Loucy (cell line): ENCODE measurements around the gene APLP2.

Source experiments
- H2AFZ ChIP-seq: fragments of 200-600 bp; sonication (generic); 2 replicates; pipeline ENCODE4 v1.6.0; 2016; ENCODE audit warnings: antibody characterized with exemption, mild to moderate bottlenecking, low read length, moderate library complexity
- H3F3A ChIP-seq: fragments of 200-600 bp; 2 replicates; pipeline ENCODE4 v1.6.0; 2016; ENCODE audit warnings: antibody characterized with exemption, low read depth, mild to moderate bottlenecking
- H3K27me3 ChIP-seq: fragments of 200-600 bp; sonication (generic); 2 replicates; pipeline ENCODE4 v1.6.1; 2014; ENCODE audit warnings: low read length, mild to moderate bottlenecking; ENCODE audit not compliant: insufficient read depth, poor library complexity, severe bottlenecking
- H3K36me3 ChIP-seq: fragments of 200-600 bp; sonication (generic); 2 replicates; pipeline ENCODE4 v1.6.1; 2016; ENCODE audit warnings: low read length; ENCODE audit not compliant: insufficient read depth
- H3K4me1 ChIP-seq: fragments of 200-600 bp; sonication (generic); 2 replicates; pipeline ENCODE4 v1.5.1; 2014; ENCODE audit warnings: low read length, mild to moderate bottlenecking; ENCODE audit not compliant: insufficient read depth, poor library complexity, severe bottlenecking
- H3K4me2 ChIP-seq: fragments of 200-600 bp; sonication (generic); 2 replicates; pipeline ENCODE4 v1.6.0; 2014; ENCODE audit warnings: antibody characterized with exemption, low read length, low read depth, mild to moderate bottlenecking; ENCODE audit not compliant: poor library complexity, severe bottlenecking
- H3K4me3 ChIP-seq: fragments of 200-600 bp; sonication (generic); 2 replicates; pipeline ENCODE4 v1.5.1; 2014; ENCODE audit warnings: low read length, mild to moderate bottlenecking, mixed read lengths; ENCODE audit not compliant: poor library complexity, severe bottlenecking
- H3K79me2 ChIP-seq: fragments of 200-600 bp; sonication (generic); 2 replicates; pipeline ENCODE4 v1.6.1; 2014; ENCODE audit warnings: low read length; ENCODE audit not compliant: insufficient read depth
- H3K9ac ChIP-seq: fragments of 200-600 bp; sonication (generic); 2 replicates; pipeline ENCODE4 v1.6.0; 2014; ENCODE audit warnings: mild to moderate bottlenecking, low read depth, low read length, moderate library complexity; ENCODE audit not compliant: poor library complexity, severe bottlenecking
- H3K9me2 ChIP-seq: fragments of 200-600 bp; sonication (generic); replicated peaks from 2 replicates; pipeline ENCODE4 v1.6.1; 2016; ENCODE audit warnings: low read depth, low read length, mixed read lengths
- H3K9me3 ChIP-seq: fragments of 200-600 bp; sonication (generic); 2 replicates; pipeline ENCODE4 v1.6.1; 2014; ENCODE audit warnings: mild to moderate bottlenecking, antibody characterized with exemption, low read length, low read depth; ENCODE audit not compliant: insufficient read depth
- H4K20me1 ChIP-seq: fragments of 200-600 bp; sonication (generic); 2 replicates; pipeline ENCODE4 v1.6.0; 2014; ENCODE audit warnings: antibody characterized with exemption, low read length, mild to moderate bottlenecking; ENCODE audit not compliant: insufficient read depth, poor library complexity, severe bottlenecking
- CTCF ChIP-seq: fragments of 200-600 bp; sonication (generic); conservative IDR thresholded peaks from 2 replicates; pipeline ENCODE4 v1.5.1; 2014; ENCODE audit warnings: mild to moderate bottlenecking, antibody characterized with exemption, low read length
- EZH2phosphoT487 ChIP-seq: fragments of 200-600 bp; IDR thresholded peaks from 2 replicates; pipeline ENCODE4 v1.6.1; 2018; ENCODE audit warnings: antibody characterized with exemption, mild to moderate bottlenecking, moderate library complexity, borderline replicate concordance

APLP2 gene

GRCh38 chr11:130166457-130166784 is 96.7 kb downstream of the APLP2 start:
- H3K4me2 ChIP-seq = no peak overlapping the region
- H3K9ac ChIP-seq = no peak overlapping the region
- no peak overlapping the region for H3K4me3 ChIP-seq
- no peaks in the 10 kb centered on the region for H3K36me3 ChIP-seq
- no peaks in the 10 kb centered on the region for H3F3A ChIP-seq
- TF ChIP-seq CTCF = no peak
- no peaks in the 10 kb centered on the region for H3K9me2 ChIP-seq
- H3K27me3 ChIP-seq = no peaks in the 10 kb centered on the region
- no peaks in the 10 kb centered on the region for H3K79me2 ChIP-seq
- no peaks in the 10 kb centered on the region for H4K20me1 ChIP-seq
- H3K9me3 ChIP-seq = no peaks in the 10 kb centered on the region
- H3K4me1 ChIP-seq = no peaks in the 10 kb centered on the region
- H2AFZ ChIP-seq = no peak overlapping the region

- no peak for TF ChIP-seq CTCF
- no peak for TF ChIP-seq EZH2phosphoT487
- Histone ChIP-seq H3K4me3 (no peak overlapping the region), H3K36me3 (no peaks in the 10 kb centered on the region), H3K27me3 (no peaks in the 10 kb centered on the region), H3K4me2 (no peak overlapping the region), H3F3A (no peaks in the 10 kb centered on the region), H4K20me1 (no peaks in the 10 kb centered on the region), H2AFZ (no peak overlapping the region), H3K9ac (no peak overlapping the region), H3K9me3 (no peaks in the 10 kb centered on the region), H3K9me2 (no peaks in the 10 kb centered on the region), H3K79me2 (no peaks in the 10 kb centered on the region), H3K4me1 (no peaks in the 10 kb centered on the region)
Observed at GRCh38 chr11:130167146-130167545, 97.5 kb downstream of the APLP2 start.

GRCh38 chr11:130168105-130168504 is 98.4 kb downstream of the APLP2 start:
- Histone ChIP-seq H3K9me3 (no peaks in the 10 kb centered on the region), H3K79me2 (no peaks in the 10 kb centered on the region), H3K4me1 (no peaks in the 10 kb centered on the region), H3K4me3 (no peak overlapping the region), H2AFZ (no peak overlapping the region), H3F3A (no peaks in the 10 kb centered on the region), H3K9ac (no peak overlapping the region), H4K20me1 (no peaks in the 10 kb centered on the region), H3K4me2 (no peak overlapping the region), H3K36me3 (no peaks in the 10 kb centered on the region), H3K27me3 (no peaks in the 10 kb centered on the region), H3K9me2 (no peaks in the 10 kb centered on the region)
- TF ChIP-seq EZH2phosphoT487 (no peak), CTCF (no peak)
